Measurements from ENCODE around the gene MICAL2.

Gene MICAL2

GRCh38 chr11:12295943-12296342 lies 185.6 kb downstream of the MICAL2 start:
- TF ChIP-seq PAX5 (IDR thresholded peaks at IDR 0.05; ENCODE audit: insufficient read depth, low read length, severe bottlenecking) (no peak), POLR2AphosphoS5 (IDR thresholded peaks at IDR 0.05; ENCODE audit: low read depth, low read length) (no peak), TAF1 (IDR thresholded peaks at IDR 0.05; ENCODE audit: low read depth, low read length) (no peak), POLR2A (IDR thresholded peaks at IDR 0.05; ENCODE audit: low read depth, low read length) (no peak), SPI1 (IDR thresholded peaks at IDR 0.05; ENCODE audit: low read depth, low read length) (no peak)
- DNase-seq (ENCODE audit: insufficient read length, low spot score), result no peak
- FAIRE-seq, result no peak

GRCh38 chr11:12298610-12299009 lies 188.2 kb downstream of the MICAL2 start:
- TF ChIP-seq TAF1 (IDR thresholded peaks at IDR 0.05; ENCODE audit: low read depth, low read length) (no peak), POLR2AphosphoS5 (IDR thresholded peaks at IDR 0.05; ENCODE audit: low read depth, low read length) (no peak), PAX5 (IDR thresholded peaks at IDR 0.05; ENCODE audit: insufficient read depth, low read length, severe bottlenecking) (no peak), SPI1 (IDR thresholded peaks at IDR 0.05; ENCODE audit: low read depth, low read length) (no peak), POU2F2 (IDR thresholded peaks at IDR 0.05; ENCODE audit: low read depth, low read length) (no peak), POLR2A (IDR thresholded peaks at IDR 0.05; ENCODE audit: low read depth, low read length) (no peak)
- no peak for DNase-seq (ENCODE audit: insufficient read length, low spot score)
- no peak for FAIRE-seq

GRCh38 chr11:12301379-12301778 lies 191.0 kb downstream of the MICAL2 start:
- TF ChIP-seq SPI1 (IDR thresholded peaks at IDR 0.05; ENCODE audit: low read depth, low read length) (no peak), PAX5 (IDR thresholded peaks at IDR 0.05; ENCODE audit: insufficient read depth, low read length, severe bottlenecking) (no peak), POLR2A (IDR thresholded peaks at IDR 0.05; ENCODE audit: low read depth, low read length) (no peak), POU2F2 (IDR thresholded peaks at IDR 0.05; ENCODE audit: low read depth, low read length) (no peak), TAF1 (IDR thresholded peaks at IDR 0.05; ENCODE audit: low read depth, low read length) (no peak)
- DNase-seq (ENCODE audit: insufficient read length, low spot score) (no peak), FAIRE-seq (no peak)

GRCh38 chr11:12303421-12304149 lies 193.2 kb downstream of the MICAL2 start:
- DNase-seq (ENCODE audit: insufficient read length, low spot score) (no peak), FAIRE-seq (no peak)
- TF ChIP-seq TAF1 (IDR thresholded peaks at IDR 0.05; ENCODE audit: low read depth, low read length) (no peak), SPI1 (IDR thresholded peaks at IDR 0.05; ENCODE audit: low read depth, low read length) (no peak), POLR2A (IDR thresholded peaks at IDR 0.05; ENCODE audit: low read depth, low read length) (no peak), POU2F2 (IDR thresholded peaks at IDR 0.05; ENCODE audit: low read depth, low read length) (no peak), PAX5 (IDR thresholded peaks at IDR 0.05; ENCODE audit: insufficient read depth, low read length, severe bottlenecking) (no peak), POLR2AphosphoS5 (IDR thresholded peaks at IDR 0.05; ENCODE audit: low read depth, low read length) (no peak)

- TF ChIP-seq SPI1 (IDR thresholded peaks at IDR 0.05; ENCODE audit: low read depth, low read length), result no peak
- TF ChIP-seq POLR2AphosphoS5 (IDR thresholded peaks at IDR 0.05; ENCODE audit: low read depth, low read length), result no peak
- TF ChIP-seq PAX5 (IDR thresholded peaks at IDR 0.05; ENCODE audit: insufficient read depth, low read length, severe bottlenecking), result no peak
- no peak for TF ChIP-seq TAF1 (IDR thresholded peaks at IDR 0.05; ENCODE audit: low read depth, low read length)
- TF ChIP-seq POLR2A (IDR thresholded peaks at IDR 0.05; ENCODE audit: low read depth, low read length), result no peak
- TF ChIP-seq POU2F2 (IDR thresholded peaks at IDR 0.05; ENCODE audit: low read depth, low read length), result no peak
- DNase-seq (ENCODE audit: insufficient read length, low spot score) (no peak), FAIRE-seq (no peak)
Measured at GRCh38 chr11:12306830-12307229, 196.4 kb downstream of the MICAL2 start.

- DNase-seq (ENCODE audit: insufficient read length, low spot score) (no peak), FAIRE-seq (no peak)
- TF ChIP-seq SPI1 (IDR thresholded peaks at IDR 0.05; ENCODE audit: low read depth, low read length) (no peak), PAX5 (IDR thresholded peaks at IDR 0.05; ENCODE audit: insufficient read depth, low read length, severe bottlenecking) (no peak), POU2F2 (IDR thresholded peaks at IDR 0.05; ENCODE audit: low read depth, low read length) (no peak), POLR2A (IDR thresholded peaks at IDR 0.05; ENCODE audit: low read depth, low read length) (no peak), POLR2AphosphoS5 (IDR thresholded peaks at IDR 0.05; ENCODE audit: low read depth, low read length) (no peak), TAF1 (IDR thresholded peaks at IDR 0.05; ENCODE audit: low read depth, low read length) (no peak)
Measured at GRCh38 chr11:12312132-12312531, 201.7 kb downstream of the MICAL2 start.
